Measurements from ENCODE around the gene ZGRF1.

The ZGRF1 gene

GRCh38 chr4:112519689-112520597, 116.8 kb downstream of the ZGRF1 start:
- no peak overlapping the region for H3K4me3 ChIP-seq (ENCODE audit: low read length)
- TF ChIP-seq CTCF (conservative IDR thresholded peaks at IDR 0.05; ENCODE audit: low read depth, low read length) = no peak
- DNase-seq (ENCODE audit: low read depth) = no peak

- H3K4me3 ChIP-seq (ENCODE audit: low read length) = no peak overlapping the region
- DNase-seq (ENCODE audit: low read depth) = no peak
- no peak for TF ChIP-seq CTCF (conservative IDR thresholded peaks at IDR 0.05; ENCODE audit: low read depth, low read length)
Measured at GRCh38 chr4:112518675-112519074, 118.0 kb downstream of the ZGRF1 start.

DNA sequence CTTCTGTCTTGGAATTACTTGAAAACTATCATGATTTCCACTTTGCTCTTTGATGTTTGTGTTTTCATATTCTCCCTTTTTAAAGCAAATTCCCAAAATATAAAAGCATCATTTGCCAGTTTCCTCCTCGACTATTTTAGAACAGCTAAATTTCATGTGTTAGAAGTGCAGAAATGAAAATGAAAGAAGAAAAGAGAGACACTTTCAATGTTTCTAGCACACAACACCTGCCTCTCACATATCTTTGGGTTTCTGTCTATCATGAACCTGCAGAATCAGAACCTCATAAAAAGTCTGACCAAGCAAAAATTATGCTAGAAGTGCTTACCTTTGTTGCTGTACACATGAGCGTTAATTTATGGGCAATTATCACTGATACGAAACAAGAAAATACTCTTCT, 118.8 kb downstream of the ZGRF1 start:
- no peak for DNase-seq (ENCODE audit: low read depth)
- no peak for TF ChIP-seq CTCF (conservative IDR thresholded peaks at IDR 0.05; ENCODE audit: low read depth, low read length)
- no peak overlapping the region for H3K4me3 ChIP-seq (ENCODE audit: low read length)

DNA sequence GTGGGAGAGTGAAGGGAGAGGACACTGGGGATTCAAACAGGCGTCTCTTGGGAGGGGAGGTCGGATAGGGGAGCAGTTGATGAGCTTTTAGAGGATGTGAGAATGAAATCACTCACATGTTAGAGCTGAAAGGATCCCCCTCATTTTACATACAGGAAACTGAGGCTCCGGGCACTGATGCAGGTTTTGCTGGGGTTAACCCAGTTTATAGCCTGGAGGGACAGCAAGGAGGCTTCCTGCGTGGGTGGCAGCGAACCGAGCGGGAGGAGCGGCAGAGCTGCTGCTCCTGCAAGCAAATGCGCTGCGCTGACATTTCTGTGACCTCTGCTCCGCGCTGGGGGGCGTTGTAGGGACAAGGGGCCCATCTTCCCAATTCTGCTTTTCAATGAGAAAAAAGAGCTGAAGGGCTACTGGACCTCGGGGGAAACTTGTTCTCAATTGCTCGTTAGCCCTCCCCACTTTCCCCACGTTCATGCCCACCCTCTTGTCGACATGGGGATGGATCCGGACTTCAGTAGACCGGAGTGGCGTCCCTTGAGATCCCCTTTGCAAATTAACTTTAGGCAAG, 119.6 kb downstream of the ZGRF1 start:
- no peak for DNase-seq (ENCODE audit: low read depth)
- H3K4me3 ChIP-seq (ENCODE audit: low read length) = no peak overlapping the region
- TF ChIP-seq CTCF (conservative IDR thresholded peaks at IDR 0.05; ENCODE audit: low read depth, low read length) = no peak

DNA sequence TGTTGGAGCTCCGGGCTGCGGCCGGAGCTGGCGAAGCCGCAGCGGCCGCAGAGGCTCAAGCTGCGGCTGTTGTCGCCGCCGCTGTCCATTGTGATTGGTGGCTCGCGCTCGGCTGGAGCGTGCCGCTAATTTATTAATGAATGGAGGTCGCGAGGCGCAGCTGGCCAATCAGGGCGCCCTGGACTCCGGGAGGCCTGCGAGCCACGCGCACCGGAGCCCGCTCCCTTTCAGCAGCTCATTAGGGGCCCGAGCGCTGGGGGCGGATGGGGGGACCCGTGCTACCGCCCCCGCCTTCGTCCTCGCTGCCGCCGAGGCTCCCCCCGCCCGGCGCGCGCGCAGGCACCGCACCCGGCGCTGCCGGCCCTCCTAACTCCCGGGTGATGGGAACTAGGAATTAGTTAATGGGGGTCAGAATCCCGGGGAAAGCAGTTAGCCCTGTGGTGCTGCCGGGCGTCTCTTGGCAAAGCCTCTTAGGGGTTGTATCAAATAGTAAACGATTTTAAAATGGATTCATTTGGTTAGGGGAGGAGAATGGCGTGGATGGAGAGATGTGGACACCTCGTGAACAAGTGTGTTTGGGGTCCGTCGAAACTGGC, 120.1 kb downstream of the ZGRF1 start:
- no peak for TF ChIP-seq CTCF (conservative IDR thresholded peaks at IDR 0.05; ENCODE audit: low read depth, low read length)
- no peak overlapping the region for H3K4me3 ChIP-seq (ENCODE audit: low read length)
- DNase-seq (ENCODE audit: low read depth) = no peak

DNA sequence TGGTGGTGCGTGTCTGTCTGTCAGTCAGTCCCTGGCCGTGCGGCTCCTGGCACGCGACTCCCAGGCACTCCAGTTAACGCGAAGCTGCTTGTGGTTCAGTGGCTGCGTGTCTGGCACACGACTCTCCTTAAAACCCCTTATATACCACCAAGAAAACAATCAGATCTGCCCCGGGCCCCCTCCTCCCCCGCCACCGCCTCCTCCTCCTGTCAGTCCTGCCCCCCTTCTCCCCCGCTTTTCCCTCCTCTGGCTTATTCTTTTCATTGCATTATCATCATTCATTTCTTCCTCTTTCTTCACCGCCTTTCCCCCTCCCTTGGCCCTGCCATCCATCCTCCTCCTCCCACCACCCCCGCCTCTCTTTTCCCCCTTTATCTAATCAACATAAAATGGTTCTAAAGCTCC, 120.6 kb downstream of the ZGRF1 start, which contains the start of gene NEUROG2:
NEUROG2 (minus strand) TSS at position 115 of the 405 bp plus-strand sequence. CDS start 705 bp downstream, outside the sequence.
- no peak for DNase-seq (ENCODE audit: low read depth)
- no peak for TF ChIP-seq CTCF (conservative IDR thresholded peaks at IDR 0.05; ENCODE audit: low read depth, low read length)

More for the DNA sequence above, 120.6 kb downstream of the ZGRF1 start, which contains the start of gene NEUROG2:
- H3K4me3 ChIP-seq (ENCODE audit: low read length) = peak within 1 kb of the TSS; percentile 46
